Measurements from ENCODE around the gene C2orf72. TPM values are rescaled to one million over a fixed set of nuclear protein-coding genes. Genes with fewer than 3 reads are reported as not detected.

Gene C2orf72
- total and polyA plus RNA-seq, 4 donors, result 33.2 to 141 (median 84.9) TPM

GRCh38 chr2:230995821-230996220, 41.5 kb upstream of the C2orf72 start, which contains the start of gene SPATA3:
TSS of gene SPATA3 (plus strand) at chr2:230996121. CDS start at chr2:230996234, 113 bp downstream.
- Histone ChIP-seq H3K9ac (ENCODE audit: low read depth in 1 of 2, low read length in 2 of 2) (no peak within 1 kb of the TSS), H3K27me3 (ENCODE audit: control insufficient read depth in 4 of 4, insufficient read depth in 4 of 4, low read length in 3 of 4) (no peaks in the 10 kb centered on the region), H3K4me1 (ENCODE audit: control insufficient read depth in 4 of 4, insufficient read depth in 4 of 4, low read length in 3 of 4) (peaks cover 0 to 10% (median 0%) of the 10 kb centered on the region in 4 donors), H3K36me3 (ENCODE audit: control insufficient read depth in 4 of 4, insufficient read depth in 3 of 4, low read depth in 1 of 4, low read length in 3 of 4) (no peaks in the 10 kb centered on the region), H3K27ac (ENCODE audit: low read depth in 1 of 2, low read length in 2 of 2) (no peak within 1 kb of the TSS), H3K4me3 (ENCODE audit: low read depth in 1 of 3, low read length in 3 of 3) (no peak within 1 kb of the TSS), H3K9me3 (ENCODE audit: control insufficient read depth in 4 of 4, low read length in 3 of 4) (no peaks in the 10 kb centered on the region)
- TF ChIP-seq ZBTB33 (IDR thresholded peaks at IDR 0.05), result no peak
- TF ChIP-seq ATF3 (IDR thresholded peaks at IDR 0.05), result no peak
- no peak for TF ChIP-seq SP1 (IDR thresholded peaks at IDR 0.05)
- no peak for TF ChIP-seq RAD21 (IDR thresholded peaks at IDR 0.05)
- no peak for TF ChIP-seq FOXA1 (IDR thresholded peaks at IDR 0.05)
- no peak for TF ChIP-seq MAX (IDR thresholded peaks at IDR 0.05)
- no peak for TF ChIP-seq HNF4G (IDR thresholded peaks at IDR 0.05)
- TF ChIP-seq CTCF (IDR thresholded peaks at IDR 0.05; ENCODE audit: low read depth, low read length, missing input control), result no peak
- TF ChIP-seq REST (IDR thresholded peaks at IDR 0.05), result no peak
- no peak for TF ChIP-seq JUND (IDR thresholded peaks at IDR 0.05)
- no peak for TF ChIP-seq HNF4A (conservative IDR thresholded peaks at IDR 0.05)
- TF ChIP-seq FOXA2 (IDR thresholded peaks at IDR 0.05), result no peak
- no peak for TF ChIP-seq NR2F2 (IDR thresholded peaks at IDR 0.05)
- no peak for TF ChIP-seq GABPA (IDR thresholded peaks at IDR 0.05 in 1 of 2, conservative IDR thresholded peaks at IDR 0.05 in 1 of 2)
- TF ChIP-seq RXRA (IDR thresholded peaks at IDR 0.05), result no peak
- WGBS, result 86% methylated on average over 9 of the region's 9 CpGs
- DNase-seq (ENCODE audit: low spot score), result no peak

GRCh38 chr2:230996661-230997060, 40.7 kb upstream of the C2orf72 start:
- DNase-seq (ENCODE audit: low spot score), result no peak
- TF ChIP-seq FOXA2 (IDR thresholded peaks at IDR 0.05), result no peak
- TF ChIP-seq GABPA (IDR thresholded peaks at IDR 0.05 in 1 of 2, conservative IDR thresholded peaks at IDR 0.05 in 1 of 2), result no peak
- TF ChIP-seq RAD21 (IDR thresholded peaks at IDR 0.05), result no peak
- TF ChIP-seq REST (IDR thresholded peaks at IDR 0.05), result no peak
- Histone ChIP-seq H3K4me3 (ENCODE audit: low read depth in 1 of 3, low read length in 3 of 3) (no peak overlapping the region), H3K36me3 (ENCODE audit: control insufficient read depth in 4 of 4, insufficient read depth in 3 of 4, low read depth in 1 of 4, low read length in 3 of 4) (no peaks in the 10 kb centered on the region), H3K4me1 (ENCODE audit: control insufficient read depth in 4 of 4, insufficient read depth in 4 of 4, low read length in 3 of 4) (peaks cover 0 to 10% (median 0%) of the 10 kb centered on the region in 4 donors), H3K9me3 (ENCODE audit: control insufficient read depth in 4 of 4, low read length in 3 of 4) (no peaks in the 10 kb centered on the region), H3K27ac (ENCODE audit: low read depth in 1 of 2, low read length in 2 of 2) (no peak overlapping the region), H3K9ac (ENCODE audit: low read depth in 1 of 2, low read length in 2 of 2) (no peak overlapping the region), H3K27me3 (ENCODE audit: control insufficient read depth in 4 of 4, insufficient read depth in 4 of 4, low read length in 3 of 4) (no peaks in the 10 kb centered on the region)
